Stimulated activated CD4-positive, alpha-beta T cell treated with anti-CD3 and anti-CD28 coated beads, Interleukin-12 subunit alpha, Interleukin-12 subunit beta, amount 100 ng/mL, for 48 hours (primary cell): ENCODE data around the gene PEA15.

ENCODE experiments used
- DNase-seq, 3 donors: peaks; one replicate each; pipeline ENCODE4 v3.0.0-alpha.2; 2020; ENCODE audit warnings: low read depth in 2 of 3, low spot score in 1 of 3

PEA15 gene

DNA sequence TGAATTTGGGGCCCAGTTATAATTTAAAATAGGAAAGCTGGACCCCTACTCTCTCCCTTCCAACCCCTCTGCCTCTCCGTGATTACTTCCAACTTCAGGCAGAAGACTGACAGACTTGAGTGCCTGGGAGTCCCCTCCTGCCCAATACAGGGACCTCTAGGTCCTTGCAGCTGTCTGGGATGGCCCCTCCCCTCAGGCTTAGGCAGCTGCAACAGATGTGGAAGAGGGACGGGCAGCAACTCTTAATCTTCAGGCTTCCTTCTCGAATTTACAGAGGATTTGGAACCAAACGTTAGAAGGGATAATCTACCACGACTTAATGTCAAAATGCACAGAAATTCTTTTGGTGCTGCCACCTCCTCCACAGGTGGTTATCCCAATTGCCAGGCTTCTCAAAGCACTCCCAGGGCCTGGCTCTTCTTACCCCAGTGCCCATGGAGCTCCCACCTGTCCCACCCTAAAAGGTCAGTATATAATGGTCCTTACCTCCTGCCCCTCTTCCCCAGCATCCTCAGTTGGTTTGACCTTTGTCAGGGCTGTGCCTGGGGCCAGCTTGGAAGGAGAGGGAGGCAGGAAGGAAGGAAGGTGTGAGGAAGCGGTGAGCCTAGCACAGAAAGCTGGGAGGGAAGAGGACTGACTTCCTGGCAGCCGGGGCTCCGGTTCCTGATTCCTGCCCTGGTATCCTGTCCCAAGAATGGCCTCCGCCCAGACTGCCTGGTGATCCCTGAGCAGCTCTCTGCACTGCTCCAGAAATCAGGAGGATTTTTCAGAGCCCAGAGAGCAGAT lies 2.8 kb downstream of the PEA15 start:
- no peak for DNase-seq

- DNase-seq: no peak
These were observed 3.6 kb downstream of the PEA15 start for GRCh38 chr1:160208557-160209320.

GRCh38 chr1:160209321-160210046 lies 4.3 kb downstream of the PEA15 start:
- DNase-seq: no peak

DNA sequence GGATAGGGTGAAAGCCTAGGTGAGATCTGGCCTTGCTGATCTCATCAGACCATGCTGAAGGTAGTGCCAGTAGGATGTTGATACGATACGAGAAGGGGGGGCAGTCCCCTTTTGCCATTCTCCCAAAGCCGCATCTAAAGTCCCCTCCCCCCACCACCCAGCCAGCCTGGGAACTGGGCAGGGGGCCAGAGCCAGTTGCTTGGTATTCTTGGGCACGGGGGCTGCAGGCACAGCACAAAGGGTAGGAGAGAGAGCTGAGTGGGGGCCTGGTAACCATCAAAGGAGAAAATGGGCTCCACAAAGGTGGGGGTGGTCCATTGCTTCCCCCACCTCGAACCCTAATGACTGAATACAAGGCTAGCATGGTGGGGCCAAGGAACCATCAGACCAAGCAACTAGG lies 5.4 kb downstream of the PEA15 start:
- no peak for DNase-seq

GRCh38 chr1:160211046-160211790 lies 6.0 kb downstream of the PEA15 start:
- DNase-seq: no peak

DNA sequence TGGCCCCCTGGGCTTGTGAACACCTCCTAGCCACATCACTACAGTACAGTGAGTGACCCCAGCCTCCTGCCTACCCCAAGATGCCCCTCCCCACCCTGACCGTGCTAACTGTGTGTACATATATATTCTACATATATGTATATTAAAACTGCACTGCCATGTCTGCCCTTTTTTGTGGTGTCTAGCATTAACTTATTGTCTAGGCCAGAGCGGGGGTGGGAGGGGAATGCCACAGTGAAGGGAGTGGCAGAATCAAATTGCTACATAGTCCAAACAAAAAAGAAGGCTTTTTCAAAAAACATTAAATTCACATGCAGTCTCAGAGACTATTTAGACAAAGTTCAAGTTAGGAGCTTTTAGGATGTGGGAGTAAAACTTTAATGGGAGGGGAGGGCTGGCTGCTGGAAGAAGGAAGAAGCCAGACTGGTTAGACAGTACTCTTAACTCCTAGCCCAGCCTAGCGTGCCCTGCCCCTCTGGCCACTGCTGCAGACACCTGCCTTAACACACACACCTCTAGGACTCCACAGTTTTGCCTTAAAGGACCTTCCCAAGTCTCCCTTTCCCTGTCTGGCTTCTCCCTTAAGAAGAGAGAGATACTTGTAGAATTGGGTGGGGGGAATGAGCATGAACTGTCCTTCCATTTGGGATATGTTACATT lies 9.4 kb downstream of the PEA15 start:
- DNase-seq: no peak

DNA sequence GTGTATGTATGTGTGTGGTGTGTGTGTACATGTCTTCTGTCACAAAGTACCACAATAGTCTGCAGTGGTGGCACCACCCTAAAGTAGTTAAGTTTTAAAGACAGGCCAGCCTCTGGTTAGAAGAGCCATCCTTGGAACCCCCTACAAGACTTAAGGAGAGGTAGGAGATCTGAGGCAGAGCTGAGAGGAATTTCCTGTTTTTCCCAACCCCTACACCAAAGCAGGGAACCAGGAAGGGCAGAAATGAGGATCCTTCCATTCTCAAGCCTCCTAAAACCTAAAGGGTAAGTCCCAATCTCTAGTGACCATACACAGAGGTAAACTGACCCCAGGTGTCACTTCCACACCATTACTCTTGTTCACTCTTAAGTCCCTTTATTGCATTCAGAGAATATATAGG lies 11.1 kb downstream of the PEA15 start:
- no peak for DNase-seq

DNA sequence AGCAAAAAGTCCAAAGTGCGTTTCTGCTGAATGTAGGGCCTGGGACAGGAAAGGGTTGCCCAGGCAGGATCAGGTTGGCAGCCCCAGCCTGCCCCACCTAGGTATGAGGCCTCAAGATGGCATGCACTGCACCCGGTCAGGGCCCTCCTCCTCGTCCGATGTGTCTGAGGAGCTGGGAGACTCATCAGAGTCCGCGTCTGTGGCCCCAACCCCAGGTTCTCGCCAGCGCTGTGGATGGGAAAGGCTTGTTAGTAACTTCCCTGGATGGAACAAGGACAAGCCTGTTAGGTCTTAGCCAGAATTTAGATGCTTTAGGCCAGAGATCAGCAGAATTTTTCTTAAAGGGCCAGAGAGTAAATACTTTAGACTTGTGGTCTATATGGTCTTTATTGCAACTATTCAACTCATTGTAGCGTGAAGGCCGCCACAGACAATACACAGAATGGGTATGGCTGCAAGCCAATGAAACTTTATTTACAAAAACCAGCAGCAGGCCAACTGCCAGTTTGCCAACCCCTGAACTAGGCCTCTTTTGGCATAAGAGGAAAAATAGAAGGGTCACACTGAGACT lies 12.4 kb downstream of the PEA15 start:
- no peak for DNase-seq

DNA sequence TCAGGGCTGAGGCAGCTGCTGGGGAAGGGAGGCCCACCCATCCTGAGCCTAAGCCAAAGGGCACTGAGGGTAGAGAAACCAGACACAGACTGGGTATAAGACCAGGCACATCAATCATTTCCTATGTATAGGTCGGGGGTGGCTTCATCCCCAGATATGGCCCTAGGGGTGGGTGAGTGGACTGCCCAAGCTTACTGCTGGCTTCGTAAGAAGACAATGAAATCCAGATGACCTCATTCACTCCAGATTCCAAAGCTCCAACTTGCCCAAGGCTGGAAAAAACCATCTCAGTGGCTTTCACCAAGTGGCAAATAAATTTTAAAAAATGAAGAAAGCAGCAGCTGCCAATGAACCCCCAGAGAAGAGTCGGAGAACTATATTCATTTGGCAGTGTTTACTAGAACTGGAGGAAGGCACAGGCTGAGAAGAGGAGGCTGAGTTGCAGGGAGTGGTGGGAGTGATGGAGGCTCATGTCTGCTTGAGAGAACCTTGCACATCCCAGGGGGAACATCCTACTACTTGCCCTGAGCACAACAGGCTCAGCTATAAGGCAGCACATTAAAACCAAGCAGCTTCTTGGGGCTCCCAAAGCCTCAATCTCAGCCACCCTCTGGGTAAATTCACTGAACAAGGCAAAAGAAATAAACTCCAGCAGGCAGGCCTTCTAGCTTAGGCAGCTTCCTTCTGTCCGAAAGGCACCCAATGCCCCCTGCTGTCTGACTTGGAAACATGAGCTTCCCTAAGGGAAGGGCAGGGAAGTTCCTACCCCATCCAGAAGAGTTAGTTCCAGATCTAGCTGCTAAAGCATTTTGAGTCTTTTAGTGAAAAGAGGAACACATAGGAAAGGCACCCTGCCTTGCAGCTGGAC lies 14.1 kb downstream of the PEA15 start:
- no peak for DNase-seq

GRCh38 chr1:160220301-160220700 lies 15.1 kb downstream of the PEA15 start:
- no peak for DNase-seq

- DNase-seq: no peak
These were observed 15.9 kb downstream of the PEA15 start for GRCh38 chr1:160221089-160221488.

- DNase-seq: no peak
These were observed 17.4 kb downstream of the PEA15 start for GRCh38 chr1:160222546-160222945.

- DNase-seq: no peak
These were observed 19.4 kb downstream of the PEA15 start for GRCh38 chr1:160224606-160225005.

DNA sequence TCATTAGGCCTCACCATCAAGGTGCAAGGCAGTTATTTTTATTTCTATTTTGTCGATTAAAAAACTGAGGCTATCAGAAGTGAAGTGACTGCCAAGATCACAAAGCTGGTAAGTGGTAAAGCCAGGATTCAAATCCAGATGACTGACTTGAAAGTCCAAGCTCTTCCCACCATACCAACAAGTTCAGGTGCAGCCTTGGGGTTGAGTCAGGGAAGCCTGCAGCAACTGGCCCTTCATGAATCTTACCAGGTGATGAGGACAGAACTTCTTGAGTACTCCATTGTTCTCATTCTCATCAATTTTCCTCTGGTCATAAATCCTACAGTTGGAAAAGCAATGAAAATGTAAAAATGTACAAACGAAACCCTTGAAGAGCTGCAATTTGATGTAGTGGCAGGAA lies 20.2 kb downstream of the PEA15 start:
- DNase-seq: no peak

DNA sequence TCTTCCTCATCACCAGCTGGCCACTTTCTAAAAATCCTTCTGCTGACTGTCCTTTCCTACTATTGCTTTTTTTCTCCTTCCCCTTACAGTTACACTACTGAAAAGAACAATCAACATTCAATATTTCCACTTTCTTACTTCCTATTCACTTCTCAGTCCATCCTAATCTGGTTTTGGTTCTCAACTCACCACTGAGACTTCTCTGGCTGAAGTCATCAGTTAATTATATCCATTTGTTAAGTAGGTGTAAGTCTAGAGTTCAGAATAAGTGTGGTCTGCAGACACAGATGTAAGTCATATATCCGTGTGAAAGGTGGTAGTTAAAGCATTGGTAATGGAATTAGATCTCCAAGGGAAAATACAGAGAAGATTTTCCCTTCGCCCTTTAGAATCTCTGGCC lies 21.4 kb downstream of the PEA15 start:
- no peak for DNase-seq

DNA sequence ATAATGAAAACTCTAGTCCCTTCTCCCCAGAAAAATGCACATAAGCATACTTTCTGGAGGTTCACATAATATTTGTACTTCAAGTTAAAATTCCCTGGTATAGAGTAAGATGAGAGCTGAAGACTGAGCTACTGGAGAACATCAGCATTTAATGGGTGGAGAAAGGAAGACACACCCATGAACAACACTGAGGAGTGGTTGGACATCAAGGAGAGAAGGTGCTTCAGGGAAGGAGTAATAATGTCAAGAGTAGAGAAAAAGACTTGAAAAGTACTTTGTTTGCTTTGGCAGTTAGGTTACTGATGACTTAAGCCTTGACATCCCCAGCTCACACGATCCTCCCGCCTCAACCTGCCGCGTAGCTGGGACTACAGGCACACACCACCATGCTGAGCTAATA lies 21.9 kb downstream of the PEA15 start:
- no peak for DNase-seq

DNA sequence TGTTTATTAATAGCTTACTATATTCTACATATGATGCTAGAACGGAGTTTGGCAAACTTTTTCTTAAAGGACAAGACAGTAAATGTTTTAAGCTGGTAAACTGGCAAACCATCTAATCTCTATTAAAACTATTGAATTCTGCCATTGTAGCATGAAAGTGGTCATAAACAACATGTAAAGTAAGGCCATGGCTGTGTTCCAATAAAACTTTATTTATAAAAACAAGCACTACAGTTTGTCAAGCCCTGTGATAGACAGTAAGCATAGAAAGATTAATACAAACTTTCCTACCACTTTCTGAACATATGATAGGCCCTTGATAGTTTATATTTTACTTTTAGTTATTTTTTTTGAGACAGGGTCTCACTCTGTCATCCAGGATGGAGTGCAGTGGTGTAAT lies 22.4 kb downstream of the PEA15 start:
- DNase-seq: no peak

DNA sequence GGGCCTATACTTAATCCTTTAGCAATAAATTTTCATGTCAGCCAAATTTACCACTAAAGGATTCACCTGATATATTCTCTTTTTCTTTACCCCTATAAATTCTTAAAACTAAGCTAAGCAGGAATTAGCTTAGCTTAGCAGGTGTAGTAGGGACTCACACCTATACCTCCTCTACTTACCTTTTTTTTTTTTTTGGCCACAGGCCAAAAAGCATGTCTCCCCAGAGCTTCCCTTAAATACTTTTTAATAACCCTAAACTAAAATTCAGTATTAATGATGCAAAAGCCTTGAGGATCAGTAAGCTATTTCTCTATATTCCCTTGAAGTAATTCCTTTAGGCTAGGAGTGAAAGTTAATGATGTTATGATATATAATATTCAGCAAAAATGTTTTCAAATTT lies 23.2 kb downstream of the PEA15 start:
- no peak for DNase-seq

GRCh38 chr1:160232911-160233310 lies 27.7 kb downstream of the PEA15 start:
- no peak for DNase-seq
